Kidney (tissue), 14 donors: ENCODE measurements around the gene ZBTB1. TPM values are rescaled to one million over a fixed set of nuclear protein-coding genes. Genes with fewer than 3 reads are reported as not detected.

Experiments
- DNase-seq, 5 donors: peaks; one replicate each; pipeline ENCODE4 v3.0.0-alpha.2; 2013 to 2020
- FAIRE-seq: peaks from 2 replicates; lab custom pipeline; 2012; peaks lifted over from hg19 to GRCh38; lab: Jason Lieb, UNC
- H3K27ac ChIP-seq, 2 donors: one replicate each; pipeline ENCODE4 v1.7.0; 2013; ENCODE audit warnings: low read depth in 2 of 2, low read length in 2 of 2, inconsistent platforms in 1 of 2
- H3K27me3 ChIP-seq: one replicate; pipeline ENCODE4 v1.7.1; 2013; ENCODE audit warnings: low read length, inconsistent platforms; ENCODE audit not compliant: control insufficient read depth, insufficient read depth
- H3K36me3 ChIP-seq, 3 donors: one replicate each; pipeline versions ENCODE4 v1.7.0 to v1.7.1; 2013; ENCODE audit warnings: low read length in 3 of 3, control low read depth in 1 of 3, inconsistent platforms in 1 of 3; ENCODE audit not compliant: insufficient read depth in 3 of 3, control insufficient read depth in 2 of 3
- H3K4me1 ChIP-seq, 3 donors: one replicate each; pipeline versions ENCODE4 v1.7.0 to v1.7.1; 2013; ENCODE audit warnings: low read length in 3 of 3, inconsistent platforms in 1 of 3, low read depth in 1 of 3; ENCODE audit not compliant: control insufficient read depth in 2 of 3, insufficient read depth in 2 of 3
- H3K4me3 ChIP-seq, 3 donors: one replicate each; pipeline versions ENCODE4 v1.7.0 to v1.8.1; 2013; ENCODE audit warnings: low read length in 3 of 3, control low read depth in 1 of 3, inconsistent platforms in 1 of 3
- H3K9ac ChIP-seq, 3 donors: one replicate each; pipeline versions ENCODE4 v1.7.0 to v1.7.1; 2013; ENCODE audit warnings: low read length in 3 of 3, control low read depth in 1 of 3, inconsistent platforms in 1 of 3
- H3K9me3 ChIP-seq, 3 donors: one replicate each; pipeline versions ENCODE4 v1.7.0 to v1.7.1; 2013; ENCODE audit warnings: low read length in 3 of 3, control low read depth in 1 of 3, inconsistent platforms in 1 of 3; ENCODE audit not compliant: control insufficient read depth in 2 of 3, insufficient read depth in 1 of 3
- intact Hi-C: fragments of 100-400 bp; cut with DNase I; formaldehyde crosslinking; loops from one replicate; pipeline ENCODE4 v1.11.1; 2022
- polyA plus RNA-seq: library from polyadenylated mRNA; stranded (reverse); fragments of 350-450 nt; fragmentation: Illumina TruSeq; extraction: RNeasy Lipid Tissue Mini Kit (QIAGEN cat#74804); gene quantifications from one replicate; pipeline ENCODE4 v1.2.3, GENCODE V29; 2014; ENCODE audit warnings: low read depth, low replicate concordance; ENCODE audit not compliant: insufficient read depth
- total RNA-seq: library from RNA; stranded (reverse); fragmentation: NEBNext Ultra II Directional; extraction: Animal tissue kit (Norgen Biotek cat#: 25700); gene quantifications from one replicate; pipeline ENCODE4 v1.2.1, GENCODE V29; 2021
- TF ChIP-seq, protein P1 (sequence below): IDR thresholded peaks from 3 replicates; pipeline ENCODE4 v1.5.1; 2012; ENCODE audit warnings: mild to moderate bottlenecking, moderate library complexity, borderline replicate concordance; ENCODE audit not compliant: insufficient read depth; ENCODE audit errors: extremely low read depth
- donor health status: control.
- donor health status: control.
- donor health status: control.
- donor health status: control.
- donor health status: control.
- donor health status: DM: yes; HTN: yes; CAD: no.
- donor health status: Normal renal cell carcinoma (clear cell type).

Gene ZBTB1
- total and polyA plus RNA-seq, 2 donors from 2014 or later, result 13.3 to 46.8 TPM

DNA sequence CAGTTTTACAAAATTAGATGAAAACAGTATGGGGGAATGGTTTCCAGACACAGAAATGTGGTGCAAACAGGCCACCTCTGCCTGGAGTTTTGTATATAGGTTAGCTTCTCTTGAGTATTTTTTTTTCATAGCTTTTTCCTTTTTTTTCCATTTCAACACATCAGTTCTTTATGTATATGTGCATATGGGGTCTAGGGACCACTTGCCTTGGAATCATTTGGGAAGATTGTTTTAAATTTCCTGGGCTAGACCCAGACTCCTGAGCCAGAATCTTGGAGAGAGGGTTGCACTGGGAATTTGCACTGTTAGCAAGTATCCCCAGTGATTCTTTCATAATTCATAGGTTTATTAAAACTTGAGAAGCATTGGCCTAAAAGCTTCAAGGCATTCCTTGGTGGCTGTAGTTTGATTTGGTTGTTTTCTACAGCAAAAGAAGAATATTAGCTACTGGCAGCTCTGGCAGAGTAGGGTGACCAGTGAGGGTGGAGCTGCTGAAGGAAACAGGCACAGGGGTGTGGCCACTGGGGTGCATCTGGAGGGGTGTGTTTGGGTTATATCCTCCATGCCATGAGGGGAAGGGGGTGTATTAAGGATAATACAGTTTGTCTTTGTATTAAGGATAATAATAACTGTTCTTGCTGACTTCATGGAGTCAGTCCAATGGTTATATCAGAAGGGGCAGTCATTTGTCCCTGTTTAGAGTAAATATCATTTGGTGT lies 68.0 kb downstream of the ZBTB1 start:
- no peaks in the 10 kb centered on the region for H3K9me3 ChIP-seq

DNA sequence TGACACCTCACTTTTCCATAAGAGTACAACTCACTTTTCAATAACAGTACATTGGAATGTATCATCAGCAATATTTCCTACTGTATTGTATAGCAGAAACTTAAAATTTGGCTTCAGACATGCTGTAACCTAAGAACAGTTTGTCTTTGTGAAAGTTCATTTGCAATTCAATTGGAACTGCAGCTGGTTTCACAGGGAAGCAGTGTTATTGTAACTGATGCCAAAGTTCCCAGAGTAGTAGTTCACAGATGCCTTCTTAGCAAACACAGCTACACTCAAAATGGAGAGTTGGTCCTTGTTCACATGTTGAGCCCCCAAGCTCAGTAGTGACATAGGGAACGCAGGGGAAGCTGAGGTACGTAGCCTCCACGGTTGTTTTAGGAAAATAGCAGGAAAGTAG lies 68.5 kb downstream of the ZBTB1 start:
- intact Hi-C loops, result no loop called here
- H3K4me3 ChIP-seq, result no peak overlapping the region
- peak overlapping the region; percentile 3 to 51 for H3K27ac ChIP-seq
- DNase-seq, result peak in 2 of 5 donors; percentile 57 to 72
- no peaks in the 10 kb centered on the region for H3K9me3 ChIP-seq
- no peaks in the 10 kb centered on the region for H3K27me3 ChIP-seq
- no peaks in the 10 kb centered on the region for H3K36me3 ChIP-seq
- H3K9ac ChIP-seq, result no peak overlapping the region
- TF ChIP-seq, protein P1, sequence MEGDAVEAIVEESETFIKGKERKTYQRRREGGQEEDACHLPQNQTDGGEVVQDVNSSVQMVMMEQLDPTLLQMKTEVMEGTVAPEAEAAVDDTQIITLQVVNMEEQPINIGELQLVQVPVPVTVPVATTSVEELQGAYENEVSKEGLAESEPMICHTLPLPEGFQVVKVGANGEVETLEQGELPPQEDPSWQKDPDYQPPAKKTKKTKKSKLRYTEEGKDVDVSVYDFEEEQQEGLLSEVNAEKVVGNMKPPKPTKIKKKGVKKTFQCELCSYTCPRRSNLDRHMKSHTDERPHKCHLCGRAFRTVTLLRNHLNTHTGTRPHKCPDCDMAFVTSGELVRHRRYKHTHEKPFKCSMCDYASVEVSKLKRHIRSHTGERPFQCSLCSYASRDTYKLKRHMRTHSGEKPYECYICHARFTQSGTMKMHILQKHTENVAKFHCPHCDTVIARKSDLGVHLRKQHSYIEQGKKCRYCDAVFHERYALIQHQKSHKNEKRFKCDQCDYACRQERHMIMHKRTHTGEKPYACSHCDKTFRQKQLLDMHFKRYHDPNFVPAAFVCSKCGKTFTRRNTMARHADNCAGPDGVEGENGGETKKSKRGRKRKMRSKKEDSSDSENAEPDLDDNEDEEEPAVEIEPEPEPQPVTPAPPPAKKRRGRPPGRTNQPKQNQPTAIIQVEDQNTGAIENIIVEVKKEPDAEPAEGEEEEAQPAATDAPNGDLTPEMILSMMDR, result no peak
- FAIRE-seq, result no peak
- H3K4me1 ChIP-seq, result peaks cover 0 to 4% (median 3%) of the 10 kb centered on the region in 3 donors

More for the DNA sequence above, 68.0 kb downstream of the ZBTB1 start:
- no peak for DNase-seq
- TF ChIP-seq, protein P1, result no peak
- FAIRE-seq, result no peak
- Histone ChIP-seq H3K27me3 (no peaks in the 10 kb centered on the region), H3K36me3 (no peaks in the 10 kb centered on the region), H3K27ac (peak overlapping the region; percentile 3 to 51), H3K4me1 (peaks cover 0 to 4% (median 3%) of the 10 kb centered on the region in 3 donors), H3K4me3 (no peak overlapping the region), H3K9ac (no peak overlapping the region)
- intact Hi-C loops, result no loop called here

Other genes starting within 250 kb of the ZBTB1 start
- gene ESR2, start 210.4 kb upstream of the ZBTB1 start, total RNA-seq, result 2.5 TPM
- gene ESR2, start 210.4 kb upstream of the ZBTB1 start, polyA plus RNA-seq, result not detected
- gene MTHFD1, start 116.4 kb upstream of the ZBTB1 start, total RNA-seq, result 76.1 TPM
- gene MTHFD1, start 116.4 kb upstream of the ZBTB1 start, polyA plus RNA-seq, result 73.0 TPM
- gene AKAP5, start 39.3 kb upstream of the ZBTB1 start, total RNA-seq, result 5.1 TPM
- 0.71 TPM for gene AKAP5, start 39.3 kb upstream of the ZBTB1 start, polyA plus RNA-seq
- gene ZBTB25, start 932 bp upstream of the ZBTB1 start, total RNA-seq, result 17.8 TPM
- gene ZBTB25, start 932 bp upstream of the ZBTB1 start, polyA plus RNA-seq, result 4.3 TPM
- gene HSPA2, start 36.0 kb downstream of the ZBTB1 start, total RNA-seq, result 41.9 TPM
- 56.2 TPM for gene HSPA2, start 36.0 kb downstream of the ZBTB1 start, polyA plus RNA-seq
- gene PPP1R36, start 45.2 kb downstream of the ZBTB1 start, total RNA-seq, result 2.7 TPM
- 2.8 TPM for gene PPP1R36, start 45.2 kb downstream of the ZBTB1 start, polyA plus RNA-seq
- 127 TPM for gene PLEKHG3, start 199.7 kb downstream of the ZBTB1 start, total RNA-seq
- 51.9 TPM for gene PLEKHG3, start 199.7 kb downstream of the ZBTB1 start, polyA plus RNA-seq